MM.1S (cell line): ENCODE measurements around the gene DUSP8.
"Not testable (repeated sequence)": the region's sequence is repeated elsewhere in the genome, so short reads cannot be mapped to it uniquely, and the experiment has no call there.

Experiments
- DNase-seq: peaks from one replicate; pipeline ENCODE4 v3.0.0-alpha.2; 2015
- H2AFZ ChIP-seq: fragments of 300-600 bp; sonication (generic); 2 replicates; pipeline ENCODE4 v1.6.0; 2016; ENCODE audit warnings: antibody characterized with exemption, low read length
- H3F3A ChIP-seq: fragments of 300-600 bp; sonication (generic); 2 replicates; pipeline ENCODE4 v1.6.1; 2016; ENCODE audit warnings: mild to moderate bottlenecking, antibody characterized with exemption, low read length, moderate library complexity, mixed read lengths; ENCODE audit not compliant: insufficient read depth
- H3K27ac ChIP-seq: fragments of 300-600 bp; sonication (generic); 2 replicates; pipeline ENCODE4 v1.5.1; 2016; ENCODE audit warnings: mild to moderate bottlenecking, low read length
- H3K27me3 ChIP-seq: fragments of 300-600 bp; sonication (generic); replicated peaks from 2 replicates; pipeline ENCODE4 v1.6.0; 2016; ENCODE audit warnings: low read length; ENCODE audit not compliant: insufficient read depth
- H3K36me3 ChIP-seq: fragments of 300-600 bp; sonication (generic); replicated peaks from 2 replicates; pipeline ENCODE4 v1.6.1; 2016; ENCODE audit warnings: mild to moderate bottlenecking, low read length, mixed read lengths; ENCODE audit not compliant: insufficient read depth
- H3K4me1 ChIP-seq: fragments of 300-600 bp; sonication (generic); 2 replicates; pipeline ENCODE4 v1.6.1; 2016; ENCODE audit warnings: low read length, mixed read lengths
- H3K4me2 ChIP-seq: fragments of 300-600 bp; sonication (generic); 2 replicates; pipeline ENCODE4 v1.6.0; 2016; ENCODE audit warnings: low read depth, low read length
- H3K4me3 ChIP-seq: fragments of 300-600 bp; sonication (generic); 2 replicates; pipeline ENCODE4 v1.5.1; 2016; ENCODE audit warnings: low read length, mixed read lengths
- H3K79me2 ChIP-seq: fragments of 300-600 bp; sonication (generic); 2 replicates; pipeline ENCODE4 v1.6.1; 2016; ENCODE audit warnings: mixed run types, low read length, mixed read lengths
- H3K9ac ChIP-seq: fragments of 300-600 bp; sonication (generic); 2 replicates; pipeline ENCODE4 v1.6.1; 2016; ENCODE audit warnings: low read length, mixed read lengths
- H3K9me2 ChIP-seq: fragments of 300-600 bp; sonication (generic); replicated peaks from 2 replicates; pipeline ENCODE4 v1.6.1; 2016; ENCODE audit warnings: mild to moderate bottlenecking, low read length, mixed read lengths; ENCODE audit not compliant: insufficient read depth
- H3K9me3 ChIP-seq: fragments of 300-600 bp; sonication (generic); replicated peaks from 2 replicates; pipeline ENCODE4 v1.6.1; 2016; ENCODE audit warnings: mild to moderate bottlenecking, low read length, mixed read lengths; ENCODE audit not compliant: insufficient read depth
- H4K20me1 ChIP-seq: fragments of 300-600 bp; sonication (generic); 2 replicates; pipeline ENCODE4 v1.6.1; 2016; ENCODE audit warnings: mild to moderate bottlenecking, low read length, moderate library complexity, mixed read lengths; ENCODE audit not compliant: insufficient read depth
- CTCF ChIP-seq: fragments of 300-600 bp; sonication (generic); IDR thresholded peaks from 2 replicates; pipeline ENCODE4 v1.5.1; 2016; ENCODE audit warnings: antibody characterized with exemption, low read length, mixed read lengths
- EZH2 ChIP-seq: fragments of 300-600 bp; sonication (generic); optimal IDR thresholded peaks from 2 replicates; pipeline ENCODE3; 2017; ENCODE audit warnings: low read depth, mild to moderate bottlenecking, antibody characterized with exemption, low read length, mixed read lengths
- EZH2phosphoT487 ChIP-seq: fragments of 300-600 bp; sonication (generic); IDR thresholded peaks from 2 replicates; pipeline ENCODE4 v1.6.1; 2018; ENCODE audit warnings: antibody characterized with exemption, low read length

The DUSP8 gene

GRCh38 chr11:1604181-1604580, 32.1 kb upstream of the DUSP8 start:
- DNase-seq, result no peak
- no peak overlapping the region for H2AFZ ChIP-seq
- no peaks in the 10 kb centered on the region for H3F3A ChIP-seq
- TF ChIP-seq CTCF, result no peak
- TF ChIP-seq EZH2phosphoT487, result no peak
- TF ChIP-seq EZH2, result no peak
- no peak overlapping the region for H3K9ac ChIP-seq
- H3K4me3 ChIP-seq, result no peak overlapping the region
- peaks cover 94% of the 10 kb centered on the region for H3K27me3 ChIP-seq
- H3K36me3 ChIP-seq, result no peaks in the 10 kb centered on the region
- peaks cover 16% of the 10 kb centered on the region for H4K20me1 ChIP-seq
- H3K4me1 ChIP-seq, result peaks cover 19% of the 10 kb centered on the region
- H3K9me2 ChIP-seq, result no peaks in the 10 kb centered on the region
- no peaks in the 10 kb centered on the region for H3K9me3 ChIP-seq
- H3K79me2 ChIP-seq, result no peaks in the 10 kb centered on the region
- H3K4me2 ChIP-seq, result no peak overlapping the region
- H3K27ac ChIP-seq, result no peak overlapping the region

- no peaks in the 10 kb centered on the region for H3K9me3 ChIP-seq
- H3K4me1 ChIP-seq, result peaks cover 19% of the 10 kb centered on the region
- no peak overlapping the region for H3K9ac ChIP-seq
- DNase-seq, result no peak
- H3F3A ChIP-seq, result no peaks in the 10 kb centered on the region
- H3K27me3 ChIP-seq, result peaks cover 94% of the 10 kb centered on the region
- H3K4me3 ChIP-seq, result no peak overlapping the region
- no peaks in the 10 kb centered on the region for H3K79me2 ChIP-seq
- H3K27ac ChIP-seq, result no peak overlapping the region
- no peak overlapping the region for H2AFZ ChIP-seq
- H3K4me2 ChIP-seq, result no peak overlapping the region
- TF ChIP-seq EZH2phosphoT487, result no peak
- no peak for TF ChIP-seq CTCF
- no peak for TF ChIP-seq EZH2
- no peaks in the 10 kb centered on the region for H3K9me2 ChIP-seq
- no peaks in the 10 kb centered on the region for H3K36me3 ChIP-seq
- peaks cover 16% of the 10 kb centered on the region for H4K20me1 ChIP-seq
Observed at GRCh38 chr11:1603629-1604028, 31.6 kb upstream of the DUSP8 start.

- H3K4me3 ChIP-seq, H3K9me2 ChIP-seq, H3K4me2 ChIP-seq, H3K9me3 ChIP-seq, H3K9ac ChIP-seq, H3K79me2 ChIP-seq, H3K27ac ChIP-seq, DNase-seq, H3K36me3 ChIP-seq, H2AFZ ChIP-seq, H3F3A ChIP-seq: not testable (repeated sequence)
- Histone ChIP-seq H3K4me1 (peaks cover 13% of the 10 kb centered on the region), H4K20me1 (peaks cover 13% of the 10 kb centered on the region), H3K27me3 (peaks cover 94% of the 10 kb centered on the region)
Observed at GRCh38 chr11:1601663-1602062, 29.6 kb upstream of the DUSP8 start.

DNA sequence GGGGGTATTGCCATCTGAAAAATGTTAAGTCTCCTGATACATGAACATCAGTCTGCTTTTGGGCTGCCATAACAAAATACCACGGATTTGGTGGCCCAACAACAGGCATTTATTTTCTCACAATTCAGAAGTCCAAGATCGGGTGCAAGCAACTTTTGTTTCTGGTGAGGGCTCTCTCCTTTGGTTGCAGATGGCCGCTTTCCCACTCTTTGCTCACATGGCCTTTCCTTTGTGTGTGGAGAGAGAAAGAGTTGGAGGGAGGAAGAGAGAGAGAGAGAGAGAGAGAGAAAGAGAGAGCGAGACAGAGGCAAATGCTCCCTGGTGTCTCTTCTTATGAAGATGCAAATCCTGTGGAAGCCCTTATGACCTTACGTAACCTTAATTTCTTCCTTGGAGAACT, 28.6 kb upstream of the DUSP8 start:
- Histone ChIP-seq H3K27ac (no peak overlapping the region), H3K4me2 (no peak overlapping the region), H3K9ac (no peak overlapping the region), H4K20me1 (peaks cover 6% of the 10 kb centered on the region; the same call in 1 of the 2 replicates), H3K27me3 (peaks cover 99% of the 10 kb centered on the region), H2AFZ (no peak overlapping the region), H3K4me3 (no peak overlapping the region), H3K4me1 (peaks cover 6% of the 10 kb centered on the region; the same call in 1 of the 2 replicates), H3K9me2 (no peaks in the 10 kb centered on the region), H3F3A (no peaks in the 10 kb centered on the region), H3K79me2 (no peaks in the 10 kb centered on the region), H3K9me3 (no peaks in the 10 kb centered on the region), H3K36me3 (no peaks in the 10 kb centered on the region)
- no peak for DNase-seq
- TF ChIP-seq CTCF (no peak), EZH2phosphoT487 (no peak), EZH2 (no peak)
